GM23248 (cell line): ENCODE data around the gene CAPNS1.

Source experiments
- EZH2 ChIP-seq: fragments of 200-600 bp; sonication (generic); IDR thresholded peaks from 2 replicates; pipeline ENCODE4 v1.6.1; 2018; ENCODE audit warnings: antibody characterized with exemption, mild to moderate bottlenecking; ENCODE audit not compliant: insufficient read depth, poor library complexity, severe bottlenecking
- EZH2phosphoT487 ChIP-seq: fragments of 200-600 bp; sonication (generic); IDR thresholded peaks from 2 replicates; pipeline ENCODE4 v1.6.1; 2018; ENCODE audit warnings: antibody characterized with exemption, moderate library complexity, mild to moderate bottlenecking, low read depth; ENCODE audit not compliant: insufficient read depth

GRCh38 chr19:36099166-36099785 lies 40.6 kb upstream of the CAPNS1 start:
- TF ChIP-seq EZH2, result no peak
- no peak for TF ChIP-seq EZH2phosphoT487
